HG03439 (cell line): ENCODE measurements around the gene SCLY.
"Not testable (repeated sequence)": the region's sequence is repeated elsewhere in the genome, so short reads cannot be mapped to it uniquely, and the experiment has no call there.

Experiments
- ATAC-seq: cut with Tn5 transposase; IDR thresholded peaks from one replicate; pipeline ENCODE4 v1.9.1; 2021; ENCODE audit warnings: mild to moderate bottlenecking, moderate library complexity; ENCODE audit not compliant: unreplicated experiment

SCLY gene

GRCh38 chr2:238060542-238061314, at the start of gene SCLY:
Gene SCLY, plus strand, starts transcription at chr2:238061001. Its CDS starts 54 bp downstream, at chr2:238061055.
- ATAC-seq, result peak; percentile 93

- no peak for ATAC-seq
Observed at GRCh38 chr2:238013806-238014205, 47.0 kb upstream of the SCLY start.

- no peak for ATAC-seq
Observed at GRCh38 chr2:238015705-238016104, 45.1 kb upstream of the SCLY start.

- no peak for ATAC-seq
Observed at GRCh38 chr2:238016526-238016925, 44.3 kb upstream of the SCLY start.

GRCh38 chr2:238019962-238020361, 40.8 kb upstream of the SCLY start:
- no peak for ATAC-seq

- ATAC-seq, result no peak
Observed at GRCh38 chr2:238020816-238021215, 40.0 kb upstream of the SCLY start.

- ATAC-seq, result no peak
Observed at GRCh38 chr2:238021327-238021726, 39.5 kb upstream of the SCLY start.

- no peak for ATAC-seq
Observed at GRCh38 chr2:238022594-238023157, 38.1 kb upstream of the SCLY start.

GRCh38 chr2:238023608-238024007, 37.2 kb upstream of the SCLY start:
- no peak for ATAC-seq

GRCh38 chr2:238024986-238025385, 35.8 kb upstream of the SCLY start:
- no peak for ATAC-seq

- no peak for ATAC-seq
Observed at GRCh38 chr2:238025741-238026360, 35.0 kb upstream of the SCLY start.

- ATAC-seq, result no peak
Observed at GRCh38 chr2:238027058-238027457, 33.7 kb upstream of the SCLY start.

GRCh38 chr2:238027591-238028415, 33.0 kb upstream of the SCLY start:
- ATAC-seq, result no peak

GRCh38 chr2:238029853-238030252, 30.9 kb upstream of the SCLY start:
- ATAC-seq, result no peak

- no peak for ATAC-seq
Observed at GRCh38 chr2:238030422-238031155, 30.2 kb upstream of the SCLY start.

GRCh38 chr2:238031751-238032150, 29.1 kb upstream of the SCLY start:
- ATAC-seq, result no peak

- no peak for ATAC-seq
Observed at GRCh38 chr2:238032755-238033337, 28.0 kb upstream of the SCLY start.

- not testable (repeated sequence) for ATAC-seq
Observed at GRCh38 chr2:238033991-238034390, 26.8 kb upstream of the SCLY start.

- ATAC-seq, result no peak
Observed at GRCh38 chr2:238038203-238038602, 22.6 kb upstream of the SCLY start.

GRCh38 chr2:238039151-238039550, 21.6 kb upstream of the SCLY start:
- ATAC-seq, result no peak
